ENCODE results near the gene TARS2.

DNA sequence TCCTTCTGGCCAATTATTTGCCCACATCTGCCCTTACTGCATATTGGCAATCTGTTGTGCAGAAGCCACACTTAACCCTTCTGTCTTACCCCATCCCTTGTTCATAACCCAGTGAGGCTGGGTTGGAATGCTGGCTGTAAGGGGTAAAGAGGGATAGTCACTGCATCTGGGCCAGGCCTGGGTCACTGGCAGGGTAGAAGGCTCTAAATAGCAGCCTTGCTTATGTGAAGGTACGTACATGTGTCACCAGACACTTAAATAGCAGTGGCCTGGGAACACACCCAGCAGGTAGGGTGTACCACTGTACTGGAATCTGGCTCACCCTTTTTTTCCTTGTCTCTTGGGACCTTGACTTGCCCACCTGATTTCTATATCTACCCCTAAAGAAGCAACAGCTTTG, 9.9 kb upstream of the TARS2 start:
- no peak for TF ChIP-seq POLR2A (IDR thresholded peaks at IDR 0.05; ENCODE audit: low read depth, low read length)
- no peak for TF ChIP-seq TAF1 (IDR thresholded peaks at IDR 0.05; ENCODE audit: borderline replicate concordance, low read depth, low read length)
